AG04450 (cell line): Measurements from ENCODE around the gene GTF2I. TPM values are rescaled to one million over a fixed set of nuclear protein-coding genes. Genes with fewer than 3 reads are reported as not detected.
A peak's percentile ranks its signal among the peaks of the same experiment; 100 is the strongest.
"Not testable (repeated sequence)": the region's sequence is repeated elsewhere in the genome, so short reads cannot be mapped to it uniquely, and the experiment has no call there.

ENCODE experiments used
- CTCF ChIA-PET: fragments of 300-600, 350-600 bp; formaldehyde crosslinking; extraction: SDS; loops from one replicate; lab custom pipeline; 2022; ENCODE audit warnings: antibody characterized with exemption, inconsistent platforms; lab: Charles Lee
- POLR2A ChIA-PET: fragments of 350-600 bp; formaldehyde crosslinking; extraction: SDS; loops from one replicate; lab custom pipeline; 2021; ENCODE audit warnings: antibody characterized with exemption, inconsistent platforms; lab: Yijun Ruan, JAX
- DNase-seq: peaks from one replicate; pipeline ENCODE4 v3.0.0-alpha.2; 2011; ENCODE audit warnings: low read depth, low spot score
- H3K27ac ChIP-seq: one replicate; pipeline ENCODE4 v1.5.1; 2012; ENCODE audit warnings: low read depth, low read length, control low read depth
- H3K27me3 ChIP-seq: one replicate; pipeline ENCODE4 v1.6.0; 2012; ENCODE audit warnings: low read length; ENCODE audit not compliant: control insufficient read depth, insufficient read depth
- H3K4me3 ChIP-seq: 2 replicates; pipeline ENCODE4 v1.5.1; 2011; ENCODE audit warnings: mild to moderate bottlenecking, low read depth, low read length, control low read depth
- H3K9me3 ChIP-seq: 2 replicates; pipeline ENCODE4 v1.5.1; 2012; ENCODE audit warnings: low read length; ENCODE audit not compliant: control insufficient read depth, insufficient read depth
- polyA plus RNA-seq: library from polyadenylated mRNA; depleted of rRNA; stranded (reverse); fragments of >200 nt; gene quantifications from 2 replicates; pipeline ENCODE4 v1.2.3, GENCODE V29; 2011
- TF ChIP-seq, protein P1 (sequence below): IDR thresholded peaks from 2 replicates; pipeline ENCODE4 v1.5.1; 2011; ENCODE audit warnings: low read depth, low read length, control low read depth, inconsistent platforms

GTF2I gene
- polyA plus RNA-seq, 1 experiment = 115 TPM

DNA sequence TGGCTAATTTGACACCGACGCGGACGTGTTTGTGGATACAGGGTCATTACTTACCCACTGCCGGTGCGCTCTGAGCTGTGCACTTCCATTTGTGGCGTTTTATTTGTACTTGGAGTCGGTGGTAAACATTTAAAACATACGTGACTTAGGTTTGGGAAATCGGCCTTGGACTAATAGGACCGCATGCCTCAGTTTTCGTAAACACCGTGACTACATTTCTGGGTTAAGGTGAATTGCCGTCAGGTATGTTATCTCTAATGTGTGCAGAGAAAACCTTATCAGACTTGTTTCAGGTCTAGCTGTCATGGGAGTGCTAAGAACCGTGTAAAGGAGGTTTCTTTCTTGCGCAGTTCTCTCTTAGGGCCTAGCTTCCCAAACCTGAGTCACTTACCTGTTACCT, 64.6 kb downstream of the GTF2I start:
- Histone ChIP-seq H3K27me3 (no peaks in the 10 kb centered on the region), H3K9me3 (no peaks in the 10 kb centered on the region), H3K27ac (no peak overlapping the region), H3K4me3 (no peak overlapping the region)
- ChIA-PET POLR2A (no interaction called here), CTCF (no interaction called here)
- TF ChIP-seq, protein P1, sequence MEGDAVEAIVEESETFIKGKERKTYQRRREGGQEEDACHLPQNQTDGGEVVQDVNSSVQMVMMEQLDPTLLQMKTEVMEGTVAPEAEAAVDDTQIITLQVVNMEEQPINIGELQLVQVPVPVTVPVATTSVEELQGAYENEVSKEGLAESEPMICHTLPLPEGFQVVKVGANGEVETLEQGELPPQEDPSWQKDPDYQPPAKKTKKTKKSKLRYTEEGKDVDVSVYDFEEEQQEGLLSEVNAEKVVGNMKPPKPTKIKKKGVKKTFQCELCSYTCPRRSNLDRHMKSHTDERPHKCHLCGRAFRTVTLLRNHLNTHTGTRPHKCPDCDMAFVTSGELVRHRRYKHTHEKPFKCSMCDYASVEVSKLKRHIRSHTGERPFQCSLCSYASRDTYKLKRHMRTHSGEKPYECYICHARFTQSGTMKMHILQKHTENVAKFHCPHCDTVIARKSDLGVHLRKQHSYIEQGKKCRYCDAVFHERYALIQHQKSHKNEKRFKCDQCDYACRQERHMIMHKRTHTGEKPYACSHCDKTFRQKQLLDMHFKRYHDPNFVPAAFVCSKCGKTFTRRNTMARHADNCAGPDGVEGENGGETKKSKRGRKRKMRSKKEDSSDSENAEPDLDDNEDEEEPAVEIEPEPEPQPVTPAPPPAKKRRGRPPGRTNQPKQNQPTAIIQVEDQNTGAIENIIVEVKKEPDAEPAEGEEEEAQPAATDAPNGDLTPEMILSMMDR = no peak
- no peak for DNase-seq

DNA sequence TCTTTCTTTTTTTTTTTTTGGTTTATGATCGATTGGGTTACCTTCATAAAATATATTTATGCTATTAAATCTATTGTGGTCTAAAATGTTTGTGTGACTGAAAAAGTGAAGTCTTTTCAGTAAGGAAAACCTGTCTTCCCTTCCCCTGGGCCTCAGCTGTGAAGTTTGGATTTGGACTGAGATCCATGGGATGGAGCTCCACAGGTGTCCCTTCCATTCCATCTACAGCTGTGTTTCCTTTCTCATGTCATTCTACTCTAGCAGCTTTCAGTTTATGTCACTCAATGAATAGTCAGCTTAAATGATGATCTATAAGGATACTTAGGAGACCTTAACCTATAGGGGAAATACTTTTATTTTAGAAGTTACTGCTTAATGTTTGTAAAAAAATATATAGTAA, 68.3 kb downstream of the GTF2I start:
- TF ChIP-seq, protein P1 = no peak
- DNase-seq = no peak
- ChIA-PET POLR2A (interaction anchor here (0.7 kb wide), 1 partner anchor 34 kb away, joined by 5 read pairs; no protein-coding TSS in a partner anchor), CTCF (interaction anchor here (1.6 kb wide), 1 partner anchor 325 kb away, joined by 3 read pairs; no protein-coding TSS in a partner anchor)
- Histone ChIP-seq H3K9me3 (no peaks in the 10 kb centered on the region), H3K27ac (no peak overlapping the region), H3K4me3 (no peak overlapping the region), H3K27me3 (no peaks in the 10 kb centered on the region)

DNA sequence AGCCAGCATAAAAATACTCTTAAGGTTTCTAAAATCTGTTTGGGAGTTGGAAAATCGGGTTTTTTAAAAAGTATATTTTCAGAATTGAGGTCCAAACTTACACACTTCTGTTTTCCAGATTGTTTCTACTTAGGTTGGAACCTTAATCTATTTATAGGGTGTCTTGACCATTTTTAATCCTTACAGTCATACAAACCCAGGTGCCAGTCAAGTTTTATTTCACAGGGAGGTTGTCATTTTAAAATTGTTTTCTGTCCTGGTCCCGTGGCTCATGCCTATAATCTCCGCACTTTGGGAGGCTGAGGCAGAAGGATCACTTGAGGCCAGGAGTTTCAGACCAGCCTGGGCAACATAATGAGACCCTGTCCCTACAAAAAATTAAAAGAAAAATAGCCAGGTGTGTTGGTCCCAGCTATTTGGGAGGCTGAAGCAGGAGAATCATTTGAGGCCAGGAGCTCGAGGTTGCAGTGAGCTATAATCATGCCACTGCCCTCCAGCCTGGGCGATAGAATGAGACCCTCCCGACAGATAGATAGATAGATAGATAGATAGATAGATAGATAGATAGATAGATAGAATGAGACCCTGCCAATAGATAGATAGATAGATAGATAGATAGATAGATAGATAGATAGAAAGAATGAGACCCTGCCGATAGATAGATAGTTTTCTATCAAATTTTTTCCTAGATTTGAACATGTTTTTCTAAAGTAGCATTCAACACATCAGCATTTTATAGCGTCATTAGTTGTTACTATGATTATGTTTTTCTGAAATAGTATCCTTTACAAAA, 69.0 kb downstream of the GTF2I start:
- H3K9me3 ChIP-seq = no peaks in the 10 kb centered on the region
- H3K27ac ChIP-seq = peak overlapping the region; percentile 11
- no peak overlapping the region for H3K4me3 ChIP-seq
- DNase-seq = no peak
- CTCF ChIA-PET = no interaction called here
- TF ChIP-seq, protein P1 = no peak
- H3K27me3 ChIP-seq = no peaks in the 10 kb centered on the region
- POLR2A ChIA-PET = interaction anchor here (0.7 kb wide), 1 partner anchor 35 kb away, joined by 5 read pairs; no protein-coding TSS in a partner anchor

DNA sequence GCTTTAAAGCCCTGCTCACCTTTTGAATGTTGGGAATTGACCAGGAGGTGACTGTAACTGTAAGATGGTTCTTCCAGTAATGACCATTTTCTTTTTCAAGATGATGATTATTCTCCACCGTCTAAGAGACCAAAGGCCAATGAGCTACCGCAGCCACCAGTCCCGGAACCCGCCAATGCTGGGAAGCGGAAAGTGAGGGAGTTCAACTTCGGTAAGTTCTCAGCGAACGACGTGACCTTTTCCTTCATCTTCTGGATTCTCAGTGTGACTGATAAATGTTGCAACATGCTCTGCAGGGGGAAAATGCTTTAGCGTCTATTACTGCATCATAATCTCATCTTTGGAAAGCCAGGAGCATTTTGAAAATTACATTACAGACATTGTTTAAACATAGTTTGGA, 71.2 kb downstream of the GTF2I start:
- CTCF ChIA-PET, H3K27ac ChIP-seq, H3K9me3 ChIP-seq, H3K4me3 ChIP-seq, H3K27me3 ChIP-seq, POLR2A ChIA-PET, DNase-seq: not testable (repeated sequence)

DNA sequence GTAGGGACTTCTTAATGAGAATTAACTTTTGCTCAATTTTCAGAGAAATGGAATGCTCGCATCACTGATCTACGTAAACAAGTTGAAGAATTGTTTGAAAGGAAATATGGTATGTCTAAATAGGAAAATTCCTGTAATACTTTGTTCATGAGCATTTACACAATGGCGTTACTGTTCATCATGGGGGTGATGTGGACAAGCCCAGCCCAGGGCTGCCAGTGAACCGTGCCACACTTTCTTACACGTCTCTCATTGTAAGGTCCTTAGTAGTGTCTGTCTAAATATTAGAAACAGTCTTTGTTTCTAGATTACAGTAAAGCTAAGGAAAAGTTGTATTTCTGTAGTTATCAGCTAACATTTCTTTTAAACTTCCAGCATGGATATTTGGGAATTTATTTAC, 72.7 kb downstream of the GTF2I start:
- H3K27ac ChIP-seq, POLR2A ChIA-PET, DNase-seq, CTCF ChIA-PET, H3K4me3 ChIP-seq, H3K9me3 ChIP-seq, H3K27me3 ChIP-seq: not testable (repeated sequence)

DNA sequence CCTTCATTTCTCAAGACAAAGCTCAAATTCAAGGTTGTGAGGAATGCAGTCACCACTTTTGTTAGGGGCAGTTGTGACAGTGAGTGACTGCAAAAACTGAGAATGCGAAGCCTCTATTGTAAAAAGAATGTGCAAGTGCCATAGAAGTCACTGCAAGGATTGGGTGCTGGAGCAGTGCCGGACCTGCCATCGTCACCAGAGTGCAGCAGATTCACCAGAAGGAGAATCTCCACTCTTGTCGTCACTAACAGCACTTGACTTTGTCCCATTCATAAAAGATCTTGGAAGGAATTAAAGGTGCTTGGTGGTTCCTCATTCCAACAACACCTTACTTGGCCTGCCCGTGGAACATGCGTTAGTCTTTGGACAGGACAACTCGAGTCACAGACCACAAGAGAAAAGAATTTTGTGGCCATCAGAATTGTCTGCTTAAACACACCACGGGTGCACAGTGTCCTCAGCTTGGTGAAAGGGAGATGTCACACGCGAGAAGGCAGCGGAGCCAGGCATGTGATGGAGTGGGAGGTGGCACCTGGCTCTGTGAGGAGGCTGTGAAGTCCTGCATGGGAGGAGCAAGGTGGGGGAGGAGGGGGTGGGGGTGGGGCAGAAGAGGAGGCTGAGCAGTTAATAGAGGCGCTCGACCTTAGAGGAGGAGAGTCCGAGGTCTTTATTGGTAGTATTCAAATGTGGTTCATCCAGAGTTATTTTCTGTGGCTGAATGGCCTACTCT, 82.6 kb downstream of the GTF2I start:
- DNase-seq, H3K27ac ChIP-seq, POLR2A ChIA-PET, H3K27me3 ChIP-seq, H3K9me3 ChIP-seq, CTCF ChIA-PET, H3K4me3 ChIP-seq: not testable (repeated sequence)

DNA sequence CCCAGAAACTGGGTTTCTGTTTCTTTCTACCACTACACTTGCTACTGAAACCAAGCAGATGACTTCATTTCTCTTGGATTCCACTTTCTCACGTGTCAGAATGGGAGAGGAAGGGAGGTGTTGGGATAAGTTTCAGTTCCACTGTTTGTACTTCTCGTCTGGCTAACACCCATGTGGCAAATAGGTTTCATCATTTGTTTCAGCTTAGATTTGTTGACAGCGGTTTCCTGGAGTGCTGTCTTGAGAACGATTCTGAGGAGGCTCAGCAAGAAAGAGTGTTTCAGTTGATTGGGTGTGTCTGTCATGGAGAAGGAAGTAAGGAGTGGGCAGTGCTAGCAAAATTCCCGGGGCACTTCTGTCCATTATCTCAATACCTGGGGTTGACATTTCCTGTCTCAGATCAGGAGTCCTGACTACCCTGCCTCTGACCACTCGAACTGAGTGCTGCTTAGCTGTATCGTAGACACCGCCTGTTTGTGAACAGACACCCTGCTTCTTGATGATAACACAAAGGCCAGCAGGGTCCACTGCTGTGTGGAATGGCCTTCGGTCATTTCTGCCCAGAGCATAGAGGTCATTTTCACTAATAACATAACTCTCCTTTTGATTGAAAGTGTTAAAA, 86.5 kb downstream of the GTF2I start:
- POLR2A ChIA-PET, CTCF ChIA-PET, H3K9me3 ChIP-seq, DNase-seq, H3K4me3 ChIP-seq, H3K27me3 ChIP-seq, H3K27ac ChIP-seq: not testable (repeated sequence)

DNA sequence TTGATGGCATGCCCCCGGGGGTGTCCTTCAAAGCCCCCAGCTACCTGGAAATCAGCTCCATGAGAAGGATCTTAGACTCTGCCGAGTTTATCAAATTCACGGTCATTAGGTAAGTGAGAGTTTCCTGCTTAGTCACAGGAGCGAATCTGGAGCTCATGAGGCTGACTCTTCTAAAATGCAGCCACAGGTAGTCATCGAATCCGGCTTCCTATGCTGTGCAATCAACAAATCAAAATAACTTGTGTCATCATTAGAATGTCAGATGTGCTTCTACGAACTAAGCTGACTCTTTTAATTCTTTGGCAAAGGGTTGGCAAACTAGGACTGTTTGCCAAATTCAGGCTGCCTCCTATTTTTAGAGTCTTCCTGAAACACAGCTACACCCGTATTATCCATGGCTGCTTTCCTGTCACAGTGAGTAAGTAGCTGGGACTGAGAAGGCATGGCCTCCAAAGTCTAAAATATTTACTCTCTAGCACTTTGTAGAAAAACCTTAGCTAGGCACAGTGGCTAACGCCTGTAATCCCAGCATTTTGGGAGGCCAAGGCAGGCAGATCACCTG, 96.5 kb downstream of the GTF2I start:
- H3K27ac ChIP-seq, H3K4me3 ChIP-seq, DNase-seq, CTCF ChIA-PET, H3K9me3 ChIP-seq, H3K27me3 ChIP-seq, POLR2A ChIA-PET: not testable (repeated sequence)
